CD14-positive monocyte (primary cell): Measurements from ENCODE around the gene GHRH. TPM values are rescaled to one million over a fixed set of nuclear protein-coding genes. Genes with fewer than 3 reads are reported as not detected.

Experiments
- DNase-seq, 3 donors: peaks; one replicate each; pipeline ENCODE4 v3.0.0-alpha.2; 2011 to 2022
- H2AFZ ChIP-seq: 2 replicates; pipeline ENCODE4 v1.6.0; 2012; ENCODE audit warnings: mild to moderate bottlenecking, low read depth, low read length, inconsistent platforms; ENCODE audit not compliant: insufficient read depth, poor library complexity, severe bottlenecking
- H3K27ac ChIP-seq, 2 donors: 1 replicate in 1 of 2; 2 replicates in 1 of 2; pipeline ENCODE4 v1.5.1; 2012 to 2013; ENCODE audit warnings: low read length in 2 of 2, control low read depth in 1 of 2, inconsistent platforms in 1 of 2, low read depth in 1 of 2, mild to moderate bottlenecking in 1 of 2
- H3K27me3 ChIP-seq, 2 donors: one replicate each; pipeline versions ENCODE4 v1.6.0 to v1.6.1; 2011 to 2013; ENCODE audit warnings: low read length in 2 of 2; ENCODE audit not compliant: control insufficient read depth in 2 of 2, insufficient read depth in 2 of 2
- H3K36me3 ChIP-seq, 2 donors: replicated peaks in 1 of 2; 1 replicate in 1 of 2; 2 replicates in 1 of 2; pipeline versions ENCODE4 v1.5.1 to v1.6.1; 2012 to 2013; ENCODE audit warnings: low read length in 2 of 2, control low read depth in 1 of 2, inconsistent platforms in 1 of 2, mild to moderate bottlenecking in 1 of 2; ENCODE audit not compliant: insufficient read depth in 2 of 2, control insufficient read depth in 1 of 2
- H3K4me1 ChIP-seq, 2 donors: 1 replicate in 1 of 2; 2 replicates in 1 of 2; pipeline versions ENCODE4 v1.5.1 to v1.6.1; 2012 to 2013; ENCODE audit warnings: low read length in 2 of 2, control low read depth in 1 of 2, inconsistent platforms in 1 of 2, mild to moderate bottlenecking in 1 of 2, moderate library complexity in 1 of 2; ENCODE audit not compliant: insufficient read depth in 2 of 2, control insufficient read depth in 1 of 2
- H3K4me2 ChIP-seq: replicated peaks from 2 replicates; pipeline ENCODE3; 2012; ENCODE audit warnings: low read length, moderate library complexity, mild to moderate bottlenecking; ENCODE audit not compliant: poor library complexity, severe bottlenecking; ENCODE audit errors: extremely low read depth
- H3K4me3 ChIP-seq, 3 experiments: fragments of 200-600 bp in 1 of 3; sonication (generic) in 1 of 3; replicated peaks in 1 of 3; 1 replicate in 2 of 3; 2 replicates in 1 of 3; pipeline ENCODE4 v1.5.1; 2011 to 2013; ENCODE audit warnings: low read length in 3 of 3, mild to moderate bottlenecking in 3 of 3, control low read depth in 2 of 3, low read depth in 2 of 3, inconsistent platforms in 1 of 3, moderate library complexity in 1 of 3
- H3K79me2 ChIP-seq: 2 replicates; pipeline ENCODE4 v1.6.0; 2012; ENCODE audit warnings: mild to moderate bottlenecking, control low read depth, inconsistent platforms, low read length, moderate library complexity; ENCODE audit not compliant: insufficient read depth
- H3K9ac ChIP-seq: 2 replicates; pipeline ENCODE4 v1.6.0; 2017; ENCODE audit warnings: low read length, mild to moderate bottlenecking; ENCODE audit not compliant: insufficient read depth, poor library complexity, severe bottlenecking
- H3K9me3 ChIP-seq, 2 donors: replicated peaks in 1 of 2; 1 replicate in 1 of 2; 2 replicates in 1 of 2; pipeline versions ENCODE4 v1.5.1 to v1.6.1; 2012 to 2013; ENCODE audit warnings: low read length in 2 of 2, control low read depth in 1 of 2; ENCODE audit not compliant: control insufficient read depth in 1 of 2, insufficient read depth in 1 of 2
- H4K20me1 ChIP-seq: 2 replicates; pipeline ENCODE4 v1.6.0; 2012; ENCODE audit warnings: mild to moderate bottlenecking, low read length, control low read depth, moderate library complexity; ENCODE audit not compliant: insufficient read depth
- H3K27ac Mint-ChIP-seq, 7 donors: one replicate each; pipeline ENCODE4 v1.8.0; 2020; ENCODE audit warnings: mild to moderate bottlenecking in 7 of 7, mixed read lengths in 7 of 7, moderate library complexity in 6 of 7, inconsistent platforms in 2 of 7
- H3K27me3 Mint-ChIP-seq, 3 donors: one replicate each; pipeline ENCODE4 v1.8.0; 2021 to 2022; ENCODE audit warnings: low read depth in 3 of 3, mild to moderate bottlenecking in 3 of 3, mixed read lengths in 3 of 3, moderate library complexity in 3 of 3, inconsistent platforms in 1 of 3
- H3K36me3 Mint-ChIP-seq, 2 donors: one replicate each; pipeline ENCODE4 v1.8.0; 2020; ENCODE audit warnings: mixed read lengths in 2 of 2, inconsistent platforms in 1 of 2, mild to moderate bottlenecking in 1 of 2
- H3K4me1 Mint-ChIP-seq: one replicate; pipeline ENCODE4 v1.8.0; 2020; ENCODE audit warnings: mild to moderate bottlenecking, mixed read lengths
- H3K4me3 Mint-ChIP-seq, 2 donors: one replicate each; pipeline ENCODE4 v1.8.0; 2020; ENCODE audit warnings: mild to moderate bottlenecking in 2 of 2, mixed read lengths in 2 of 2, moderate library complexity in 1 of 2
- H3K9me3 Mint-ChIP-seq, 7 donors: one replicate each; pipeline ENCODE4 v1.8.0; 2020 to 2022; ENCODE audit warnings: mixed read lengths in 7 of 7, mild to moderate bottlenecking in 6 of 7, moderate library complexity in 6 of 7, inconsistent platforms in 2 of 7
- CTCF ChIP-seq: fragments of 200-600 bp; IDR thresholded peaks from one replicate; pipeline ENCODE4 v1.8.0; 2022; ENCODE audit warnings: antibody characterized with exemption, mild to moderate bottlenecking
- WGBS: methylation state at CpG from one replicate; pipeline ENCODE4 v1.1.5; 2013; ENCODE audit warnings: missing lambda C conversion rate; ENCODE audit not compliant: insufficient coverage; 5-methylcytosine and 5-hydroxymethylcytosine counted together
- intact Hi-C, 2 donors: fragments of 100-400 bp; cut with micrococcal nuclease; formaldehyde crosslinking; loops; one replicate each; pipeline versions ENCODE4 v1.15.0 to v1.15.1; 2023
- polyA plus RNA-seq, 3 donors: library from polyadenylated mRNA; depleted of rRNA in 1 of 3; unstranded in 2 of 3; stranded (reverse) in 1 of 3; fragments of 300-500 nt in 2 of 3; fragments of >200 nt in 1 of 3; fragmentation: Illumina TruSeq in 2 of 3; gene quantifications; 1 replicate in 2 of 3; 2 replicates in 1 of 3; pipeline ENCODE4 v1.2.3, GENCODE V29; 2012 to 2021

GHRH gene
- polyA plus RNA-seq, 3 donors = not detected

- Histone ChIP-seq H3K36me3 (peaks cover 67 to 97% of the 10 kb centered on the region in 2 donors), H3K79me2 (peaks cover 78% of the 10 kb centered on the region), H2AFZ (no peak overlapping the region), H3K27ac (peak overlapping the region in 1 of 2 donors; percentile 64), H3K9ac (no peak overlapping the region), H3K4me3 (no peak overlapping the region), H3K9me3 (no peaks in the 10 kb centered on the region), H4K20me1 (peaks cover 28% of the 10 kb centered on the region), H3K4me2 (no peak overlapping the region), H3K4me1 (no peaks in the 10 kb centered on the region), H3K27me3 (no peaks in the 10 kb centered on the region)
- Mint-ChIP-seq H3K36me3 (peaks cover 81 to 91% of the 10 kb centered on the region in 2 donors), H3K27me3 (no peaks in the 10 kb centered on the region), H3K27ac (peak overlapping the region in 4 of 7 donors; percentile 61 to 68 (median 64)), H3K9me3 (peaks cover 0 to 2% (median 0%) of the 10 kb centered on the region in 7 donors), H3K4me1 (no peaks in the 10 kb centered on the region), H3K4me3 (no peak overlapping the region)
- intact Hi-C loops = no loop called here
- TF ChIP-seq CTCF = no peak
- no peak for DNase-seq
- 89% methylated on average over 5 of the region's 8 CpGs for WGBS
Measured at GRCh38 chr20:37308086-37309050, 46.8 kb upstream of the GHRH start.

DNA sequence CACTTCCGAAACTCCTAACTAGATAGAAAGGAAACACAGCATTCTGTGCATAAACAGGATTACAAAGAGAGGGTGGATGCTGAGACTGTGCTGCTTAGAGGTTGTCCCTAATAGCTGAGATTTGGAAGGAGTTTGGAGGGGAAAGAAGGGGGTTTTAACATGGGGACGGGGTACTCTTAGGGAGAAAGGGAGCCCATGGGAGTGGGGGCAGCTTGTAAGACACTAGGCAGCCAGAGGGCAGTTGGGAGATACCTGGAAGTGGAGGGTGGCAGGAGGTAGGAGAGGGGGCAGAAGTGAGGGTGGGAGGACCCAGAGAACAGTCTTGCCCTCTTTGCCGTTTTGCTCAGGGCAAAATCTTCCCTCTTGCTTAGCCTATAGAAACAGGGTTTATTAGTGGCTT is 44.2 kb upstream of the GHRH start:
- intact Hi-C loops = no loop called here
- H3K4me3 ChIP-seq = no peak overlapping the region
- H3K9ac ChIP-seq = no peak overlapping the region
- no peak for TF ChIP-seq CTCF
- 100% methylated on average over 2 of the region's 3 CpGs for WGBS
- no peak for DNase-seq
- Mint-ChIP-seq H3K36me3 (peaks cover 85 to 94% of the 10 kb centered on the region in 2 donors), H3K4me3 (no peak overlapping the region), H3K4me1 (no peaks in the 10 kb centered on the region), H3K27me3 (no peaks in the 10 kb centered on the region), H3K9me3 (peaks cover 0 to 2% (median 0%) of the 10 kb centered on the region in 7 donors), H3K27ac (peak overlapping the region in 2 of 7 donors; percentile 13 to 47)
- no peaks in the 10 kb centered on the region for H3K4me1 ChIP-seq
- no peaks in the 10 kb centered on the region for H3K9me3 ChIP-seq
- peaks cover 73% of the 10 kb centered on the region for H3K79me2 ChIP-seq
- H3K4me2 ChIP-seq = no peak overlapping the region
- H3K27me3 ChIP-seq = no peaks in the 10 kb centered on the region
- H3K27ac ChIP-seq = peak overlapping the region in 1 of 2 donors; percentile 18
- H2AFZ ChIP-seq = no peak overlapping the region
- peaks cover 74 to 96% of the 10 kb centered on the region in 2 donors for H3K36me3 ChIP-seq
- peaks cover 24% of the 10 kb centered on the region for H4K20me1 ChIP-seq
